SK-N-MC (cell line): Measurements from ENCODE around the gene TENT5C.

ENCODE experiments used
- EZH2 ChIP-seq: fragments of 200-600 bp; sonication (generic); IDR thresholded peaks from one replicate; pipeline ENCODE4 v1.6.1; 2017; ENCODE audit warnings: antibody characterized with exemption
- FOXP2 ChIP-seq: optimal IDR thresholded peaks from 2 replicates; pipeline ENCODE3; 2011; ENCODE audit warnings: mild to moderate bottlenecking, moderate library complexity; ENCODE audit not compliant: insufficient read depth; ENCODE audit errors: extremely low read length, control extremely low read depth
- POLR2AphosphoS5 ChIP-seq: IDR thresholded peaks from 2 replicates; pipeline ENCODE4 v1.6.1; 2012; ENCODE audit warnings: mild to moderate bottlenecking, low read depth, low read length, borderline replicate concordance

GRCh38 chr1:117634631-117635030 lies 28.8 kb downstream of the TENT5C start:
- TF ChIP-seq POLR2AphosphoS5 (no peak), EZH2 (no peak), FOXP2 (no peak)
